Melanocyte of skin (primary cell): Measurements from ENCODE around the gene CUBN. TPM values are rescaled to one million over a fixed set of nuclear protein-coding genes. Genes with fewer than 3 reads are reported as not detected.

Source experiments
- small RNA-seq, 2 donors: library from RNA; depleted of rRNA; stranded (forward); fragments of <200 nt; gene quantifications; one replicate each; pipeline ENCODE3, GENCODE V24; 2012
- total RNA-seq, 2 donors: library from RNA; depleted of rRNA; stranded (reverse); fragments of >200 nt; gene quantifications; 2 replicates each; pipeline ENCODE4 v1.2.3, GENCODE V29; 2012

The CUBN gene
- 1 to 10 TPM in 1 of 2 donors, under 1 TPM in 1; 0.69 to 3.3 TPM for total RNA-seq

DNA sequence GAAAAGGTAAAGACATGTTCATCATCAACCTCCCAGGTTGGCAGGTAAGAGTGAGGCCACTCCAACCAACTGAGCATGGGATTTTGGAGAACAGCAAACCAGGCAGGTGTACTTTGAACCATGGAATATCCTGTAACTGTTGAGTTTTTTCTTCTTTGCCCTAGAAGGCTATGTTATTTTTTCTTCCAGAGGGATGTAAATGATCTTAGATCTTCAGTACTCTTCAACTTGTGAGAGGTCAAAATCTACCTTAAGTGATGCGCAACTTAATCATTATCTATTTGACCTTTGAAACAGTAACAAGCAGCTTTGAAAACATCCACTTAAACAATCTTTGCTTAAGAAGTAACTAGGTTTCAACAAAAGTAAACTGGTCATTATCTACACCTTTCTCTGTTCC, at the start of gene CUBN:
Gene CUBN, minus strand, starts transcription at position 71 of the 400 bp plus-strand sequence. Its CDS starts 46 bp downstream, at position 25.

DNA sequence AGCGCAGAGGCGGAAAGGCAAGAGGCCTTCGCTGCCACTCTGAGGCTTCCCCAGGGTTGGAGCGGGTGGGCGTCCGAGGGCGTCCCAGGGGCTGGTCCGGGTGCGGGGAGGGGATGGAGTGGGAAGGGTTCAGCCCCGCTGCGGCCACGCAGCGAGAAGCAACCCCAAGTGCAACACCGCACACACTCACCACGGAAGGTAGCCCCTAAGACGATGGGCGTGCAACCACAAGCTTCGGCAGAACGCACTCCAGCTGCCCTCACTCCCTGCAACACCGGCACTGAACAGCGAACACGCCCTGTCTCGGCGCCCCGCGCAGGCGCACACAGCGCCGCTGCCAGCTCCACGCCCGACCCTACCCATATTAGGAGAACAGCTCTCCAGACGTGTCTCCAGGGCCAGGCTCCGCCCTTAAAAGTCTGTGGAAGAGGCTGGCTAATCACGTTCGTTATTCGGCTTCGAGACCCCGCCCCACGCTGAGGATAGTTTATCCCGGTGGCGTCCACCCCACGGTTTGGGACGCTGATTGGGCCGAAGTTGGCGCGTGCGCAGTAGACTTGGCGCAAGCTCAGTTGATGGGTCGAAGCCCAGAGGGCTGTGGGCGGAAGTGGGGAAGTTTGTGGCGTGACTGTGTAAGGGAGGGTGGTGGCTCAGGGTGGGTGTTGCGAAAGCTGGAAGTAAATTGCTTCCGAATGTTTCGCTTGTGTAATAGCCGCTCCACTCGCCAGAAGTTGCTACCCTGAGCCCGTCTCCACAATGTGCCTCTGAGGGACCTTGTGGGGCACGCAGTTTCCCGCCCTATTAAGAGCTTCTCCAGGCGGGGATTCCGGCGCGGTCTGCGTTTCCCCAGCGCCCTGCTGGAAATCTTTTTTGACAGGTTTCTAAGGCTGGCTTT, 312.2 kb downstream of the CUBN start, which contains the start of gene RSU1:
Gene RSU1, minus strand, starts transcription at position 300 of the 895 bp plus-strand sequence. CDS start 343 bp downstream, outside the sequence.

Small RNAs within 50 kb of the gene (small RNA-seq; reads per million reads assigned to genes)
- gene AC067747.1, result 0 reads per million in 2 donors

Other genes with a start within 250 kb of the CUBN start
- 1 to 10 TPM; 3.1 to 4.7 TPM for gene TRDMT1, start 71.9 kb upstream of the CUBN start, total RNA-seq
- gene VIM, start 98.4 kb upstream of the CUBN start, total RNA-seq, result 1,000 to 10,000 TPM; 3,460 to 6,062 TPM